ENCODE data around the gene XYLT1. TPM values are rescaled to one million over a fixed set of nuclear protein-coding genes. Genes with fewer than 3 reads are reported as not detected.

XYLT1 gene
- total and polyA plus RNA-seq, 9 of the 15 experiments (the other 6 are each of a cell fraction or from before 2014, with no cell fraction given) = 0.03 to 0.09 (median 0.08) TPM; not detected in 6

GRCh38 chr16:17497648-17498047, 26.9 kb upstream of the XYLT1 start (continued):
- TF ChIP-seq PATZ1 (CRISPR knock-in tag; IDR thresholded peaks at IDR 0.05; ENCODE audit: borderline replicate concordance) = no peak
- no peak for TF ChIP-seq DACH1 (IDR thresholded peaks at IDR 0.05; ENCODE audit: partially characterized antibody)
- no peak for TF ChIP-seq RFX1 (IDR thresholded peaks at IDR 0.05)
- TF ChIP-seq ZNF75A (CRISPR knock-in tag; IDR thresholded peaks at IDR 0.05) = no peak
- no peak for TF ChIP-seq SNRNP70 (optimal IDR thresholded peaks at IDR 0.05; ENCODE audit: low read depth, low read length)
- TF ChIP-seq ZNF239 (CRISPR knock-in tag; IDR thresholded peaks at IDR 0.05) = no peak
- TF ChIP-seq ATF7 (IDR thresholded peaks at IDR 0.05) = no peak

- DNase-seq (ENCODE audit: extremely low read depth in 1 of 4, low spot score in 3 of 4) = no peak
- H3K9me3 ChIP-seq (replicated peaks; ENCODE audit: control insufficient read depth, insufficient read depth, low read depth, low read length) = no peaks in the 10 kb centered on the region
- CTCF ChIA-PET (ENCODE audit: low intra/inter-chr PET ratio) = interaction anchor here (0.7 kb wide), 1 partner anchor 1881 kb away, joined by 3 read pairs; no protein-coding TSS in a partner anchor
- no peak overlapping the region for H3K27ac ChIP-seq (ENCODE audit: extremely low read depth, low read depth, low read length)
- in situ Hi-C loops (cut with MboI) = no loop called here
- no peaks in the 10 kb centered on the region for H3K4me1 ChIP-seq (replicated peaks in 1 of 2; ENCODE audit: control insufficient read depth in 2 of 2, insufficient read depth in 2 of 2, low read length in 2 of 2)
- no TSS peak for BruUV-seq (replicated peaks)
- no peak for FAIRE-seq
- H3K79me2 ChIP-seq (ENCODE audit: control insufficient read depth, insufficient read depth, low read length) = no peaks in the 10 kb centered on the region
- H4K20me1 ChIP-seq (replicated peaks; ENCODE audit: control insufficient read depth, insufficient read depth, low read length) = no peaks in the 10 kb centered on the region
- no peaks in the 10 kb centered on the region for H3K36me3 ChIP-seq (ENCODE audit: control insufficient read depth, insufficient read depth, low read length)
- no peak overlapping the region for H3K4me3 ChIP-seq
- no peak for ATAC-seq
- no peak overlapping the region for H2AFZ ChIP-seq (ENCODE audit: low read depth, low read length)
- intact Hi-C loops (cut with micrococcal nuclease) = no loop called here
- POLR2A ChIA-PET = no interaction called here
- no peaks in the 10 kb centered on the region; a peak in 1 of 5 replicates for H3K27me3 ChIP-seq (ENCODE audit: control insufficient read depth in 2 of 2, insufficient read depth in 2 of 2, low read length in 2 of 2)
- no peaks in the 10 kb centered on the region for H3K9me1 ChIP-seq (ENCODE audit: control insufficient read depth, insufficient read depth, low read length)
- no peak overlapping the region for H3K4me2 ChIP-seq (ENCODE audit: insufficient read depth, low read length)
- TF ChIP-seq ARID3A (IDR thresholded peaks at IDR 0.05; ENCODE audit: borderline replicate concordance, low read depth, low read length) = no peak
- H3K9ac ChIP-seq (ENCODE audit: insufficient read depth in 1 of 2, low read depth in 2 of 2, low read length in 2 of 2) = no peak overlapping the region
Measured at GRCh38 chr16:17496891-17497290, 26.1 kb upstream of the XYLT1 start.

Data from K562 (cell line).